HG03460 (cell line): ENCODE data around the gene DIS3L2.

ENCODE experiments used
- ATAC-seq: cut with Tn5 transposase; IDR thresholded peaks from one replicate; pipeline ENCODE4 v1.9.1; 2021; ENCODE audit not compliant: unreplicated experiment

DIS3L2 gene

DNA sequence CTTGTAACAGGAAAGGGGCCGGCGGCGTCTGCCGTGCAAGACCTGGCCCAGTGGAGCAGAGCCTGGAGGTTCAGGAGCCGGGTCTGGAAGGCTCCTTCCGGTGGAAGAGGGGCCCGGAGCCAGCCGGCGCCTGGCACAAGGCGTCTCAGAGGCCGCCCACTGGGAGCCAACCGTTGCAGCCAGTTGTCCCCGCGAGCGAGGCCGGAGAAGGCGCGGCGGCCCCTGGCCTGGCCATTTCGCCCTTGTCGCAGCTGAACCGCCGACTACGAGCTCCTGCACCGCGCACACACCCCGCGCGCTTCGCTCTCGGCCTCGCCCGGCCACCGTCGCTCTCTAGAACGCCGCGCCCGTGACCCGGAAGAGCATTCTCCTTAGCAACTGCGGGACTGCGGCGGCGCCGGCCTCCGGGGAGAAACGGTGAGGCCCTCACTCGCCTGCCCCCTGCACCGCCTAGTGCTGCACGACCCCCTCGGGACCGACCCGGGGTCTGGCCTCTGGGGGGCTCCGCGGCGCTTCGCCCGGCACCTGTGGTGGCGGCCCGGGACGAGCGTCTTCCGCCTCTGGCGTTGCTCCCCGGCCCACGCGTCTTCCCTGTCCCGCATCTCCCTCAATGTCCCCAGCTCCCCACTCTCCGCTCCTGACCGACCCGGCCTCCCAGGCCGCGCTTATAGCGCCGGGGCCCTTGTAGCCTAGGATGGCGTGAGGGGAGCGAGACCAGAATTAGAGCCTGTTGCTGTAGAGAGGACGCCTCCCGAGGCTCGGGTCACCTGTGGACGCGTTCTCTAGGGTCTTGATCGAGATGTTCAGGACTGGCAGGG is at the start of gene DIS3L2:
TSS of gene DIS3L2 (plus strand) at position 365 of the 818 bp plus-strand sequence. CDS start 53,215 bp downstream, outside the sequence.
- peak; percentile 92 for ATAC-seq

DNA sequence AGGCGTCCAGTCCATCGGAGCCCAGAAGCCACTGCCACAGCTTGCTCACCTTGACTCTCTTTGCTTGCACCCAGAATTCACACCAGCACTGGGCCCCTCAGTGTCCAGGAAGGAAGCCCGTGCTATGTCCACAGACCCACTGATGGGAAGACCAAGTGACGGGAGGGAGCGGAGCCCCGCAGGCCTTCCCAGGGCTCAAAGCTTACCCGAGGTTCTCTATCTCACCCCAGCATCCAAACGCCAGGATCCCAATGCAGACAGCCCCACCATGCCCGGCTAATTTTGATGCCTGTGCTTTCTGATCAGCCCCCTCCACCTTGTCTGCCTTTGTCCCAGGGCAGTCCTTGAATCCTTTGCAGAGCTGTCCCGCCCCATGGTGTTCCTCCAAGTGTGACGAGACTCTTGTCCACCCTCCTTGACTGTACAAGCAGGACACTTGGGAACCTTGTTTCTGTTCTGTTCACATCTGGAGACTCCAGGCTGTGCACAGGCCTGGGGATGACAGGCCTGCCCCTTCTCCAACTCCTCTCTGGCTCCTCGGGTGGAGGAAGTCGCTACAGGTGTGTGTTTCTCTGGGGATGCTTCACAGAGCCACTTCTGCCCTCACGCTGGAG is 47.3 kb upstream of the DIS3L2 start:
- ATAC-seq = no peak

DNA sequence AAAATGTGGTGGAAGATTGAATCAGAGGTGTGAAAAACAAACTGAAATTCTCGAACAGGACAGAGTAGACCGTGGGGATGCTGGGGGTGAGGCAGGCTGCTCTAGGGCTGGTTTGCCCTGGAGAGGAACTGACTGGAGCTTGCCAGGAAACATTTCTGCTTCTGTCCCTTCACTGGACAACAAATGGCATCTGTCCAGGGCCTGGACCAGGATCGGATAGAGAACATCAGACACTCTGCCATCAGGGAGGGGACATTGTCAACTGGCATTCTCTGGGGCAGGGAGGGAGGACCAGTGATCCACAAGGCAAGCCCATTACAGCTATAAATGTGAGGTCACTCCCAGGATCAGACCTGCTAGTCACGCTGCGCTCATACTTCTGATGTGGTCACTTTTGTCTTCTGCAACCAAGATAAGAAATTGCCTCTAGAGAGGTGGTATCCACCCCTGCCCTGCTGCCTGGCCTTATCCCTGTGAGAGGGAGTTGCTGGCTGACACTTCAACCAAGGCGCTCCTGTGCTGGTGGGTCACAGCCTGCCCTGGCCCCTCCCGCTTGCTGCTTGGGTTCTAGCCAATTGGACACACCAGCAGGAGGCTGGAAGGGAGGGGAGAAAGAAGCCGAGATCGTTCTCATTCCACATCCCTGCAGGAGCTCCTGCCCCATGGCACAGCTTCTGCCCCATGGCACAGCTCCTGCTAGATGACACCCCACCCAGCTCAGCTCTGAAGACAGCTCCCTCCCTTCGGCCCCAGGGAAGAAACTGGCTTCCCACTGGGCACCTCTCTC is 44.0 kb upstream of the DIS3L2 start:
- ATAC-seq = no peak

DNA sequence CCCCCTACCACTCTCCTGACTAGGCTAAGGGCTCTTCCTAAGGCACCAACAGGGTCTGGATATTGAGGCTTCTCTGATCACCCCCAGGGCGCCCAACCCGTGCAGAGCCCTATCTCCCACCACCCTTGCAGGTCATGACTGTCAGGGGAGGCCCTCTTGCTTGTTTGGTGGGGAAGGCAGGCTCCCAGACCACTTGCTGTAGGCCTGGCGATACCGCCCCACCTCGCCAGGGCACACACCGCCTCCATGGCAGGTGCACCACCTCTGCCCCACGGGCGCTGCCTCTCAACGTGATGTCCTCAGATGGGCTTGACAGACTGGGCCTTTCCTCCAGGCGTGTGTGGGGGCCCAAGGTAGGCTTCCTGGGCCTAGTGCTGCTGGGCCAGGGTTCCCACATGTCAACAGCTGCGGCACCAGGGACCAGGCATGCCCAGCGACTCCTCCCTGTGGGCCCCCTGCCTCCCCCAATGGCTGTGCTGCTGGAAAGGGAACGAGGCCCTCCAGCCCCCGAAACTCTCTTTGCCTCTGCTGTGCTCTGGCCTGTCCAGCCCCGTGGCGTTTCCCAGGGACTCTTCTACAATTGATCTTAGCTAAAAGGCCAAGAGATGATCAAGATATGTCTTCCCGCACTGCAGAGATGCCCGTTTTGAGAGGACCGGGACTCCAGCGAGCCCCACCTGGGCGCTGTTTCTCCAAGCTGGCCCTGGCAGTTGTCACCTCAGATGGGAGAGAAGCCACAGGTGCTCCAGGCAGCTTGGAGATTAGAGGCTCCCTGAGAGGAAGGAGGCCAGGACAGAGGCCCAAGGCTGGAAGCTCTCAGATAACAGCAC is 42.8 kb upstream of the DIS3L2 start:
- ATAC-seq = no peak

DNA sequence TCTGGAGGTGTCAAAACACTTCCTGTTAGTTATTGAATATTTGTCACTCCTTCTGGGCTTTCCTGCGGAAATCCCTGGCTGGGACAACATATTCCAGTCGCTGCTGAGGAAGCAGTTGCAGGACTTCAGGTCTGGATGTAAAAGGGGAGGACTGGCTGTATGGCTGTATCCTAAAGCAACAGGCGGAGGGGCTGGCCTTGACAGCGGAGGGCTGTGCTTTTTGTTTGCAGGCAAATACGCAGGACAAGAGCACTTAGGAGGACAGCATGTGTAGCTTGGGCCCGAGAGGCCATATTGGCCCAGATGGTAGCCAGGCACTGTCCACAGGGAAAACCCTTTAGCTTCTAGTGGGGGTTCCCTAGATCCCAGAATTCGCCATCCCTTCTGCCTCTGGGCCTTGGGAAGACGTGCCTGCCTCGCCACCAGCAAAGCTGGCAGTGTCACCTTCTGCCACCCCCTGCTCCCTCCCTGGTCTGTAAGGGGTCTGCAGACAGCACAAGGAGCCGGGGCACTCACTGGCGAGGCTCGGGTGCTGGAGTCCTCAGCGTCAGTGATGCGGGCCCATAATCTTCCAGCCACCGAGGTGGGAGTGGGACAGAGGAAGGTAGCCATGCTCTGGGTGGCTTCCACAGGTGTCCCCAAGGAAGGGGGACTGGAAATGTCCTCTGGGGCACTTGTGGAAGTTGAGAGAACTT is 42.0 kb upstream of the DIS3L2 start:
- ATAC-seq = no peak

DNA sequence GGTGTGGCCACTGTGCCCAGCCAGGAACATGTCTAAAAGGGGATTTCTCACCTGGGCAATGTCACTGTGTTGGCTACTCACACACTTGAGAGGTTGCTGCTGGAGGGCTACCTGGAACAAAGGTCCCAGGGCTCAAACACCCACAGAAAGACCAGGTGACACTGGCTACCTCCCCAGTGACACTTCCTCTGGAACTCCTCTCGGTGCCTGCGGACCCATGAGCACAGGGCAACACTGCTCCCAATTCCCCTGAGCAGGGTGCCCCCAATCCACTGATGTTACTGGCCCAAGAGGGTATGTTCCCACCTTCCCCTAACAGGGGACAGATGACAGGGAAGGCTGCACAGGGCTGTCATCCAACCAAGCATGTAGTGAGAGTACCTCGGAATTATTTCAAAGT is 41.1 kb upstream of the DIS3L2 start:
- no peak for ATAC-seq

- ATAC-seq = no peak
Observed at GRCh38 chr2:231920795-231921194, 40.7 kb upstream of the DIS3L2 start.

- ATAC-seq = no peak
Observed at GRCh38 chr2:231922311-231923009, 39.1 kb upstream of the DIS3L2 start.

DNA sequence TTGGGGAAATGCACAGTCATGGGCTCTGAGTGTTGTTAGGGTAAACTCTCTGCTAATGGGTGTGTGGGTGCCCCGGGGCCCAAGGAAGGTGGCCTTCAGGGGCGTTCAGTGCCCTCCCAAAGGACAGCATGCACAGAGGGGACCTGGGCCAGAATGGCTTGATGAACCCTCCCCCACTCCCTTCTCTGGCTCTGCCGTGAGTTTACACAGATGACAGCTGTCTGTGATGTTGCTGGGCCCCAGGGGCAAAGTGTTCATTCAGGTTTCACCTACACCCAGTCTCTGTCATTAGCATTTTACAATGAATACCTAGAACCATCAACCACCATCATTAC is 38.5 kb upstream of the DIS3L2 start:
- no peak for ATAC-seq

- no peak for ATAC-seq
Observed at GRCh38 chr2:231923951-231924888, 37.3 kb upstream of the DIS3L2 start.

DNA sequence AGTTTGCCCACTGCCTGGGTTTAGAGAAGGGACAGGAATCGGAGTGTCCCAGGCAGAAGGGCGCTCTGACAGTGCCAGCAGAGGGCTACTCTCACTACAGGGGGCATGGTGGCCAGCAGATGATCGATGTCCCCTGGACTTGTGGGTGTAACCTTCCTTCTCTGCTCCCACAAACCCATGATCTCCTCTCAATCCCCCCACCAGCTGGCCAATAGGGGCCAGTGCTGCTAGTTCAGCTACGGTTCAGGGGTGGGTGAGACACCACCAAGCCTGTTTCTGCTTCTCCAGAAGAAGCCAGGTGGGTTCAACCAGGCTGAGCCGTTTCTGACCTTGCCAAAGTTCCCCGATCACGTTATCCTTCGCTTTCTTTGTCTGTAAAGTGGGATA is 36.6 kb upstream of the DIS3L2 start:
- no peak for ATAC-seq

- no peak for ATAC-seq
Observed at GRCh38 chr2:231925303-231926179, 36.0 kb upstream of the DIS3L2 start.

- ATAC-seq = peak; percentile 62
Observed at GRCh38 chr2:231926180-231926741, 35.3 kb upstream of the DIS3L2 start, which contains the start of gene NPPC. NPPC (minus strand) TSS chr2:231926396; CDS start chr2:231926249, 147 bp downstream.

GRCh38 chr2:231926761-231927565 is 34.5 kb upstream of the DIS3L2 start:
- no peak for ATAC-seq

- no peak for ATAC-seq
Observed at GRCh38 chr2:231927566-231927890, 34.0 kb upstream of the DIS3L2 start.

GRCh38 chr2:231928481-231928880 is 33.0 kb upstream of the DIS3L2 start:
- ATAC-seq = no peak
